Bronchial epithelial cell (primary cell): ENCODE data around the gene POLR3C. TPM values are rescaled to one million over a fixed set of nuclear protein-coding genes. Genes with fewer than 3 reads are reported as not detected.

Source experiments
- DNase-seq: peaks from one replicate; pipeline ENCODE4 v3.0.0-alpha.2; 2010; ENCODE audit warnings: low read depth
- FAIRE-seq: peaks from 2 replicates; lab custom pipeline; 2011; peaks lifted over from hg19 to GRCh38; lab: Jason Lieb, UNC
- H3K27me3 ChIP-seq: 2 replicates; pipeline ENCODE4 v1.5.1; 2011; ENCODE audit warnings: low read length; ENCODE audit not compliant: control insufficient read depth, insufficient read depth
- H3K36me3 ChIP-seq: 2 replicates; pipeline ENCODE4 v1.5.1; 2011; ENCODE audit warnings: low read length; ENCODE audit not compliant: control insufficient read depth, insufficient read depth
- H3K4me3 ChIP-seq: 2 replicates; pipeline ENCODE4 v1.5.1; 2011; ENCODE audit warnings: mild to moderate bottlenecking, low read depth, low read length, control low read depth
- CTCF ChIP-seq: IDR thresholded peaks from 2 replicates; pipeline ENCODE4 v1.5.1; 2011; ENCODE audit warnings: mild to moderate bottlenecking, moderate library complexity, low read length, control low read depth, inconsistent platforms; ENCODE audit not compliant: insufficient read depth, severe bottlenecking
- total RNA-seq: library from RNA; depleted of rRNA; stranded (reverse); fragments of >200 nt; gene quantifications from 2 replicates; pipeline ENCODE4 v1.2.1, GENCODE V29; 2014

POLR3C gene
- total RNA-seq, 1 donor from 2014 or later, result 28.2 TPM

GRCh38 chr1:145846201-145846612, 22.2 kb downstream of the POLR3C start:
- no peak for FAIRE-seq
- H3K27me3 ChIP-seq, result no peaks in the 10 kb centered on the region
- DNase-seq, result no peak
- TF ChIP-seq CTCF, result peak; percentile 67
- H3K36me3 ChIP-seq, result peaks cover 19% of the 10 kb centered on the region
- no peak overlapping the region for H3K4me3 ChIP-seq

GRCh38 chr1:145847827-145848226, 23.8 kb downstream of the POLR3C start:
- no peak for TF ChIP-seq CTCF
- FAIRE-seq, result no peak
- peaks cover 19% of the 10 kb centered on the region for H3K36me3 ChIP-seq
- no peak overlapping the region for H3K4me3 ChIP-seq
- DNase-seq, result no peak
- H3K27me3 ChIP-seq, result no peaks in the 10 kb centered on the region

- peak; percentile 59 for DNase-seq
- FAIRE-seq, result no peak
- TF ChIP-seq CTCF, result peak; percentile 54
- Histone ChIP-seq H3K4me3 (no peak overlapping the region), H3K27me3 (no peaks in the 10 kb centered on the region), H3K36me3 (peaks cover 27% of the 10 kb centered on the region)
Observed at GRCh38 chr1:145849356-145850160, 25.6 kb downstream of the POLR3C start.

GRCh38 chr1:145855426-145855948, 31.5 kb downstream of the POLR3C start:
- DNase-seq, result no peak
- no peak for FAIRE-seq
- no peak overlapping the region for H3K4me3 ChIP-seq
- TF ChIP-seq CTCF, result no peak
- H3K36me3 ChIP-seq, result peaks cover 34% of the 10 kb centered on the region
- H3K27me3 ChIP-seq, result no peaks in the 10 kb centered on the region

- Histone ChIP-seq H3K27me3 (no peaks in the 10 kb centered on the region), H3K36me3 (peaks cover 28% of the 10 kb centered on the region), H3K4me3 (no peak overlapping the region)
- FAIRE-seq, result no peak
- no peak for TF ChIP-seq CTCF
- DNase-seq, result no peak
Observed at GRCh38 chr1:145857170-145857569, 33.2 kb downstream of the POLR3C start.
